Activated T-cell treated with anti-CD3 and anti-CD28 coated beads, Interleukin-2, amount 50 U/mL, for 72 hours (primary cell): ENCODE results near the gene RPTOR. TPM values are rescaled to one million over a fixed set of nuclear protein-coding genes. Genes with fewer than 3 reads are reported as not detected.

Source experiments
- ATAC-seq, 2 donors: fragments of 150-1000 bp; cut with Tn5 transposase; replicated peaks in 1 of 2; 2 replicates each; pipeline ENCODE4 v1.10.0; 2021; ENCODE audit warnings: moderate library complexity in 2 of 2, mild to moderate bottlenecking in 1 of 2
- DNase-seq, 2 donors: peaks; one replicate each; pipeline ENCODE4 v3.0.0; 2021 to 2022; ENCODE audit warnings: mixed read lengths in 1 of 2
- H3K27ac Mint-ChIP-seq: one replicate; pipeline ENCODE4 v1.8.0; 2022; ENCODE audit warnings: mild to moderate bottlenecking, moderate library complexity, mixed read lengths
- H3K27me3 Mint-ChIP-seq: one replicate; pipeline ENCODE4 v1.8.0; 2022; ENCODE audit warnings: low read depth, mixed read lengths
- H3K36me3 Mint-ChIP-seq, 2 donors: one replicate each; pipeline ENCODE4 v1.8.0; 2022; ENCODE audit warnings: mixed read lengths in 2 of 2, mild to moderate bottlenecking in 1 of 2; ENCODE audit not compliant: insufficient read depth in 2 of 2
- H3K4me1 Mint-ChIP-seq: one replicate; pipeline ENCODE4 v1.8.0; 2022; ENCODE audit warnings: low read depth, mixed read lengths
- H3K4me3 Mint-ChIP-seq, 2 donors: one replicate each; pipeline ENCODE4 v1.8.0; 2022; ENCODE audit warnings: mild to moderate bottlenecking in 2 of 2, mixed read lengths in 2 of 2, moderate library complexity in 2 of 2
- H3K9me3 Mint-ChIP-seq, 2 donors: one replicate each; pipeline ENCODE4 v1.8.0; 2022; ENCODE audit warnings: mixed read lengths in 2 of 2
- total RNA-seq, 2 donors: library from RNA; stranded (reverse); gene quantifications; one replicate each; pipeline ENCODE4 v1.2.3, GENCODE V29; 2022

RPTOR gene
- total RNA-seq, 2 donors from 2014 or later: 50.8 to 62.0 TPM

GRCh38 chr17:80608326-80608725, 63.7 kb downstream of the RPTOR start:
- H3K9me3 Mint-ChIP-seq: no peaks in the 10 kb centered on the region
- H3K4me3 Mint-ChIP-seq: no peak overlapping the region
- H3K36me3 Mint-ChIP-seq: peaks cover 0 to 4% of the 10 kb centered on the region in 2 donors
- no peak overlapping the region for H3K27ac Mint-ChIP-seq
- DNase-seq: no peak
- peaks cover 72% of the 10 kb centered on the region for H3K4me1 Mint-ChIP-seq
- no peak for ATAC-seq
- H3K27me3 Mint-ChIP-seq: no peaks in the 10 kb centered on the region

GRCh38 chr17:80609757-80610156, 65.1 kb downstream of the RPTOR start:
- no peaks in the 10 kb centered on the region for H3K9me3 Mint-ChIP-seq
- H3K4me1 Mint-ChIP-seq: peaks cover 72% of the 10 kb centered on the region

GRCh38 chr17:80611816-80612215, 67.2 kb downstream of the RPTOR start:
- H3K4me1 Mint-ChIP-seq: peaks cover 62% of the 10 kb centered on the region
- no peak overlapping the region for H3K27ac Mint-ChIP-seq
- no peaks in the 10 kb centered on the region for H3K9me3 Mint-ChIP-seq
- no peak overlapping the region for H3K4me3 Mint-ChIP-seq
- H3K27me3 Mint-ChIP-seq: no peaks in the 10 kb centered on the region
- no peaks in the 10 kb centered on the region for H3K36me3 Mint-ChIP-seq
- ATAC-seq: no peak
- DNase-seq: no peak

More at GRCh38 chr17:80609757-80610156, 65.1 kb downstream of the RPTOR start:
- DNase-seq (no peak), ATAC-seq (no peak)
- H3K27ac Mint-ChIP-seq: no peak overlapping the region
- no peak overlapping the region for H3K4me3 Mint-ChIP-seq
- H3K27me3 Mint-ChIP-seq: no peaks in the 10 kb centered on the region
- H3K36me3 Mint-ChIP-seq: no peaks in the 10 kb centered on the region

- Mint-ChIP-seq H3K36me3 (no peaks in the 10 kb centered on the region), H3K4me3 (no peak overlapping the region), H3K9me3 (no peaks in the 10 kb centered on the region), H3K4me1 (peaks cover 57% of the 10 kb centered on the region), H3K27me3 (no peaks in the 10 kb centered on the region), H3K27ac (no peak overlapping the region)
- no peak for DNase-seq
- no peak for ATAC-seq
These were observed 68.5 kb downstream of the RPTOR start for GRCh38 chr17:80612997-80613731.

GRCh38 chr17:80613732-80614071, 69.1 kb downstream of the RPTOR start:
- ATAC-seq (no peak), DNase-seq (no peak)
- Mint-ChIP-seq H3K27me3 (no peaks in the 10 kb centered on the region), H3K27ac (no peak overlapping the region), H3K4me1 (peaks cover 58% of the 10 kb centered on the region), H3K9me3 (no peaks in the 10 kb centered on the region), H3K4me3 (no peak overlapping the region), H3K36me3 (no peaks in the 10 kb centered on the region)

GRCh38 chr17:80614332-80615047, 69.9 kb downstream of the RPTOR start:
- Mint-ChIP-seq H3K4me1 (peaks cover 57% of the 10 kb centered on the region), H3K27ac (peak overlapping the region; percentile 69), H3K36me3 (no peaks in the 10 kb centered on the region), H3K4me3 (no peak overlapping the region), H3K9me3 (no peaks in the 10 kb centered on the region), H3K27me3 (no peaks in the 10 kb centered on the region)
- DNase-seq (no peak), ATAC-seq (no peak)

- H3K9me3 Mint-ChIP-seq: no peaks in the 10 kb centered on the region
- DNase-seq (no peak), ATAC-seq (no peak)
- no peaks in the 10 kb centered on the region for H3K36me3 Mint-ChIP-seq
- H3K27ac Mint-ChIP-seq: no peak overlapping the region
- H3K4me3 Mint-ChIP-seq: no peak overlapping the region
- H3K4me1 Mint-ChIP-seq: peaks cover 51% of the 10 kb centered on the region
- H3K27me3 Mint-ChIP-seq: no peaks in the 10 kb centered on the region
These were observed 70.7 kb downstream of the RPTOR start for GRCh38 chr17:80615376-80615775.

- Mint-ChIP-seq H3K27me3 (no peaks in the 10 kb centered on the region), H3K4me3 (no peak overlapping the region), H3K36me3 (no peaks in the 10 kb centered on the region), H3K4me1 (peaks cover 56% of the 10 kb centered on the region), H3K9me3 (no peaks in the 10 kb centered on the region), H3K27ac (peak overlapping the region; percentile 17)
- ATAC-seq: no peak
- DNase-seq: no peak
These were observed 72.1 kb downstream of the RPTOR start for GRCh38 chr17:80616705-80617104.

- Mint-ChIP-seq H3K4me1 (peaks cover 68% of the 10 kb centered on the region), H3K9me3 (no peaks in the 10 kb centered on the region), H3K27me3 (no peaks in the 10 kb centered on the region), H3K27ac (no peak overlapping the region), H3K4me3 (no peak overlapping the region), H3K36me3 (no peaks in the 10 kb centered on the region)
- ATAC-seq (no peak), DNase-seq (no peak)
These were observed 73.7 kb downstream of the RPTOR start for GRCh38 chr17:80618304-80618703.

GRCh38 chr17:80619535-80620235, 75.0 kb downstream of the RPTOR start:
- H3K36me3 Mint-ChIP-seq: no peaks in the 10 kb centered on the region
- DNase-seq (no peak), ATAC-seq (no peak)
- H3K4me3 Mint-ChIP-seq: no peak overlapping the region
- no peak overlapping the region for H3K27ac Mint-ChIP-seq
- H3K27me3 Mint-ChIP-seq: no peaks in the 10 kb centered on the region
- H3K9me3 Mint-ChIP-seq: no peaks in the 10 kb centered on the region
- peaks cover 54% of the 10 kb centered on the region for H3K4me1 Mint-ChIP-seq

- H3K27me3 Mint-ChIP-seq: no peaks in the 10 kb centered on the region
- ATAC-seq: no peak
- H3K9me3 Mint-ChIP-seq: no peaks in the 10 kb centered on the region
- H3K27ac Mint-ChIP-seq: no peak overlapping the region
- peaks cover 44% of the 10 kb centered on the region for H3K4me1 Mint-ChIP-seq
- H3K4me3 Mint-ChIP-seq: no peak overlapping the region
- no peak for DNase-seq
- H3K36me3 Mint-ChIP-seq: peaks cover 2 to 5% of the 10 kb centered on the region in 2 donors
These were observed 76.8 kb downstream of the RPTOR start for GRCh38 chr17:80621335-80621996.

- DNase-seq (no peak), ATAC-seq (peak in 1 of 2 donors; percentile 33)
- H3K9me3 Mint-ChIP-seq: no peaks in the 10 kb centered on the region
- peak overlapping the region in 1 of 2 donors; percentile 21 for H3K4me3 Mint-ChIP-seq
- no peak overlapping the region for H3K27ac Mint-ChIP-seq
- H3K36me3 Mint-ChIP-seq: peaks cover 4 to 7% of the 10 kb centered on the region in 2 donors
- no peaks in the 10 kb centered on the region for H3K27me3 Mint-ChIP-seq
- H3K4me1 Mint-ChIP-seq: peaks cover 44% of the 10 kb centered on the region
These were observed 77.3 kb downstream of the RPTOR start for GRCh38 chr17:80621997-80622357.

GRCh38 chr17:80624864-80625263, 80.2 kb downstream of the RPTOR start:
- Mint-ChIP-seq H3K9me3 (no peaks in the 10 kb centered on the region), H3K27ac (no peak overlapping the region), H3K4me3 (no peak overlapping the region), H3K36me3 (peaks cover 4 to 7% of the 10 kb centered on the region in 2 donors), H3K27me3 (no peaks in the 10 kb centered on the region), H3K4me1 (peaks cover 32% of the 10 kb centered on the region)
- no peak for DNase-seq
- no peak for ATAC-seq
